ENCODE results near the gene ALG2. TPM values are rescaled to one million over a fixed set of nuclear protein-coding genes. Genes with fewer than 3 reads are reported as not detected.

The ALG2 gene
- total and polyA plus RNA-seq, 2 of the 4 experiments (the other 2 are of a cell fraction) = 36.4 to 38.4 TPM

DNA sequence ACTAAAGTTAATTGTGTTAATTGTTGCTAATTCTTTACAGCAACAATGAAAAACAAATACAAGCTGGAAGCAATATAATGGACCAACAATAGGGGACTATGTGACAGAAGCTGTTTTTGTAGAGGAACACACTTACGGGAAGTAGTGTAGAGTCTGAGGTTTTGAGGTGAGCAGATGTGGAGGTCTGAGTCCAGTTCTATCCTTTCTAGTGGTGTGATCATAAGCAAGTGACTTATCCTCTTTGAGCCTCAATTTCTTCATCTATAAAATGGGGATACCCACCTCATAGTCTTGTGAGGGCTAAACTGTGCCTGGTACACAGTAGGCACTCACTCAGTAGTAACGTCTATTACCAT, 28.3 kb downstream of the ALG2 start:
- dilution Hi-C loops (cut with HindIII; ENCODE audit: low sequenced_read_pairs, unreplicated experiment) = no loop called here
- POLR2A ChIA-PET (ENCODE audit: unreplicated experiment) = no interaction called here

More for the DNA sequence above, 28.3 kb downstream of the ALG2 start:
- ATAC-seq (ENCODE audit: low read depth) (no peak), DNase-seq (no peak)
- Histone ChIP-seq H2BK5ac (ENCODE audit: low read depth, low read length, poor library complexity, severe bottlenecking) (no peak overlapping the region), H4K20me1 (ENCODE audit: insufficient read depth, low read length) (no peaks in the 10 kb centered on the region), H3K4me2 (ENCODE audit: low read depth, low read length) (no peak overlapping the region), H4K5ac (ENCODE audit: low read depth, low read length) (no peak overlapping the region), H3K4me3 (ENCODE audit: insufficient read depth, low read depth, low read length) (no peak overlapping the region), H3K27me3 (ENCODE audit: control insufficient read depth, insufficient read depth, low read length) (peaks cover 8% of the 10 kb centered on the region), H2AK9ac (replicated peaks; ENCODE audit: low read depth, low read length, poor library complexity) (no peak overlapping the region), H3K23ac (ENCODE audit: low read depth, low read length) (no peak overlapping the region), H2AK5ac (ENCODE audit: low read depth, low read length) (no peak overlapping the region), H3K56ac (ENCODE audit: extremely low read depth, insufficient read depth, low read length) (no peak overlapping the region), H2BK15ac (ENCODE audit: low read depth, low read length) (no peak overlapping the region), H2AFZ (replicated peaks; ENCODE audit: low read length, poor library complexity) (no peak overlapping the region), H4K91ac (ENCODE audit: insufficient read depth, low read depth, low read length) (no peak overlapping the region), H3K14ac (replicated peaks; ENCODE audit: low read depth, low read length) (no peak overlapping the region), H2BK120ac (ENCODE audit: low read depth, low read length) (no peak overlapping the region), H3K18ac (ENCODE audit: low read depth, low read length) (no peak overlapping the region), H3K9me3 (ENCODE audit: control insufficient read depth, insufficient read depth, low read length) (peaks cover 7% of the 10 kb centered on the region), H2BK20ac (ENCODE audit: low read depth, low read length) (no peak overlapping the region), H3K9me1 (ENCODE audit: insufficient read depth, low read length) (no peaks in the 10 kb centered on the region), H3K4ac (ENCODE audit: low read depth, low read length) (no peak overlapping the region), H3K27ac (ENCODE audit: insufficient read depth, low read length) (no peak overlapping the region), H3K4me1 (ENCODE audit: control insufficient read depth, insufficient read depth, low read length) (peaks cover 4% of the 10 kb centered on the region), H3K79me1 (ENCODE audit: low read depth in 1 of 2, low read length in 2 of 2) (no peaks in the 10 kb centered on the region), H3K9ac (ENCODE audit: low read depth, low read length) (no peak overlapping the region), H3K36me3 (ENCODE audit: control insufficient read depth, insufficient read depth, low read length) (no peaks in the 10 kb centered on the region), H4K8ac (ENCODE audit: low read depth in 2 of 2, low read length in 2 of 2) (no peak overlapping the region)
- BruUV-seq (replicated peaks) = no TSS peak
- intact Hi-C loops (cut with micrococcal nuclease) (no loop called here), in situ Hi-C loops (cut with MboI; ENCODE audit: low sequenced_read_pairs) (loop anchor here (25.0 kb wide), 1 partner anchor 1394 kb away; the partner anchor contains the start of gene CAVIN4)
- no CpG with 5 or more reads among the region's 2 CpGs for WGBS, 2 experiments (ENCODE audit: extremely low coverage in 2 of 2, insufficient read length in 1 of 2)
- CTCF ChIA-PET = no interaction called here
- TF ChIP-seq MAFK (IDR thresholded peaks at IDR 0.05; ENCODE audit: low read depth, low read length) = no peak
